ENCODE measurements around the gene SYNGR3. TPM values are rescaled to one million over a fixed set of nuclear protein-coding genes. Genes with fewer than 3 reads are reported as not detected.

Gene SYNGR3
- total and polyA plus RNA-seq, 2 of the 13 experiments (the other 11 are each of a cell fraction or from before 2014, with no cell fraction given) = 0.97 to 5.7 TPM

- 0 out of 2 replicates have a peak, but pooled peaks have one; percentile 42 for TF ChIP-seq ZXDC (CRISPR knock-in tag; IDR thresholded peaks at IDR 0.05)
- 0 out of 2 replicates have a peak, but pooled peaks have one; percentile 38 for TF ChIP-seq ZHX2 (IDR thresholded peaks at IDR 0.05; ENCODE audit: low read depth)
- peak; percentile 56; the same call in 1 of the 2 replicates for TF ChIP-seq ZHX2 (CRISPR knock-in tag; IDR thresholded peaks at IDR 0.05; ENCODE audit: borderline replicate concordance)
- no peak for TF ChIP-seq RORA (CRISPR knock-in tag; IDR thresholded peaks at IDR 0.05)
- no peak for TF ChIP-seq TCF7L2 (IDR thresholded peaks at IDR 0.05; ENCODE audit: low read depth, low read length)
- no peak; the same call in 1 of the 2 replicates for TF ChIP-seq SP140L (CRISPR knock-in tag; IDR thresholded peaks at IDR 0.05; ENCODE audit: borderline replicate concordance)
- no peak for TF ChIP-seq SP4 (CRISPR knock-in tag; IDR thresholded peaks at IDR 0.05)
- TF ChIP-seq HMG20B (CRISPR knock-in tag; conservative IDR thresholded peaks at IDR 0.05) = peak; percentile 7; the same call in 1 of the 2 replicates
- no peak for TF ChIP-seq ZSCAN12 (CRISPR knock-in tag; IDR thresholded peaks at IDR 0.05)
- peak; percentile 81 for TF ChIP-seq BHLHE40 (IDR thresholded peaks at IDR 0.05; ENCODE audit: low read length)
- no peak for TF ChIP-seq CENPBD1 (CRISPR knock-in tag; IDR thresholded peaks at IDR 0.05; ENCODE audit: borderline replicate concordance, low read depth)
- no peak for TF ChIP-seq SRSF9 (IDR thresholded peaks at IDR 0.05; ENCODE audit: borderline replicate concordance, insufficient read depth, low read depth, low read length, poor library complexity, severe bottlenecking)
- no peak for TF ChIP-seq ZNF18 (CRISPR knock-in tag; IDR thresholded peaks at IDR 0.05; ENCODE audit: insufficient replicate concordance)
- no peak for TF ChIP-seq SIN3B (IDR thresholded peaks at IDR 0.05; ENCODE audit: low read length)
These were observed 49.3 kb upstream of the SYNGR3 start (continued) for GRCh38 chr16:1940273-1941161.

Data from HepG2 (cell line).